GM12878 (cell line): ENCODE data around the gene ACO1. TPM values are rescaled to one million over a fixed set of nuclear protein-coding genes. Genes with fewer than 3 reads are reported as not detected.

Experiments used
- ATAC-seq: fragments of 200-7000 bp; cut with Tn5 transposase; 3 replicates; pipeline ENCODE4 v1.9.1; 2020; ENCODE audit warnings: mild to moderate bottlenecking, moderate library complexity
- BruUV-seq: library from RNA; stranded (reverse); fragments of 400-500 nt; replicated peaks from 2 replicates; lab custom pipeline; 2021; lab: Mats Ljungman, UMichigan
- CTCF ChIA-PET: fragments of 300-600 bp; sonication (Branson Sonifier 250); formaldehyde crosslinking; extraction: SDS; loops from one replicate; lab custom pipeline; 2021; ENCODE audit warnings: inconsistent platforms; lab: Yijun Ruan, JAX
- POLR2A ChIA-PET: fragments of 350-600 bp; formaldehyde crosslinking; extraction: SDS; loops from one replicate; lab custom pipeline; 2021; ENCODE audit warnings: inconsistent platforms; lab: Charles Lee
- RAD21 ChIA-PET: fragments of 300-600 bp; sonication (Branson Sonifier 250); formaldehyde crosslinking; loops from one replicate; lab custom pipeline; 2023; ENCODE audit warnings: antibody characterized with exemption; ENCODE audit not compliant: unreplicated experiment; lab: Charles Lee
- SMC1A ChIA-PET: fragments of 300-600 bp; sonication (Branson Sonifier 250); formaldehyde crosslinking; loops from one replicate; lab custom pipeline; 2023; ENCODE audit not compliant: unreplicated experiment, uncharacterized antibody; lab: Charles Lee
- DNase-seq: peaks from one replicate; pipeline ENCODE4 v3.0.0-alpha.2; 2011; ENCODE audit warnings: low read depth, low spot score
- FAIRE-seq: peaks from 3 replicates; lab custom pipeline; 2011; peaks lifted over from hg19 to GRCh38; lab: Jason Lieb, UNC
- H2AFZ ChIP-seq: 2 replicates; pipeline ENCODE4 v1.6.0; 2011; ENCODE audit warnings: low read depth, low read length, control low read depth; ENCODE audit not compliant: control insufficient read depth
- H3K27ac ChIP-seq: 2 replicates; pipeline ENCODE4 v1.5.1; 2011; ENCODE audit warnings: control low read depth; ENCODE audit not compliant: control insufficient read depth, insufficient read depth
- H3K27me3 ChIP-seq, 2 experiments: replicated peaks in 1 of 2; 2 replicates each; pipeline versions ENCODE4 v1.6.0 to v1.6.1; 2011; ENCODE audit warnings: low read length in 1 of 2; ENCODE audit not compliant: control insufficient read depth in 2 of 2, insufficient read depth in 2 of 2
- H3K36me3 ChIP-seq, 2 experiments: 2 replicates each; pipeline ENCODE4 v1.5.1; 2011; ENCODE audit warnings: low read length in 1 of 2; ENCODE audit not compliant: control insufficient read depth in 2 of 2, insufficient read depth in 2 of 2
- H3K4me1 ChIP-seq: 2 replicates; pipeline ENCODE4 v1.6.1; 2011; ENCODE audit warnings: mild to moderate bottlenecking, low read length, moderate library complexity, mixed read lengths; ENCODE audit not compliant: control insufficient read depth, insufficient read depth
- H3K4me2 ChIP-seq: 2 replicates; pipeline ENCODE4 v1.6.0; 2011; ENCODE audit warnings: control low read depth; ENCODE audit not compliant: control insufficient read depth, insufficient read depth
- H3K4me3 ChIP-seq: fragments of 200-600 bp; sonication (generic); 2 replicates; pipeline ENCODE4 v1.5.1; 2016
- H3K79me2 ChIP-seq: 2 replicates; pipeline ENCODE4 v1.6.0; 2011; ENCODE audit warnings: low read length; ENCODE audit not compliant: control insufficient read depth, insufficient read depth
- H3K9ac ChIP-seq: 2 replicates; pipeline ENCODE4 v1.8.0; 2011; ENCODE audit warnings: low read length, control low read depth, mixed read lengths; ENCODE audit not compliant: control insufficient read depth, insufficient read depth
- H3K9me3 ChIP-seq: replicated peaks from 3 replicates; pipeline ENCODE4 v1.5.1; 2011; ENCODE audit warnings: mild to moderate bottlenecking, low read length; ENCODE audit not compliant: control insufficient read depth, insufficient read depth
- H4K20me1 ChIP-seq: 2 replicates; pipeline ENCODE4 v1.6.0; 2011; ENCODE audit not compliant: control insufficient read depth, insufficient read depth
- ATF7 ChIP-seq: fragments of 450-650 bp; IDR thresholded peaks from 2 replicates; pipeline ENCODE4 v1.6.1; 2016; ENCODE audit warnings: low read depth, mild to moderate bottlenecking
- E2F8 ChIP-seq: fragments of 450-650 bp; IDR thresholded peaks from 2 replicates; pipeline ENCODE4 v1.6.1; 2018; ENCODE audit warnings: mild to moderate bottlenecking, low read depth, moderate library complexity; ENCODE audit not compliant: partially characterized antibody
- EED ChIP-seq: sonication (generic); IDR thresholded peaks from 2 replicates; pipeline ENCODE4 v1.6.1; 2016; ENCODE audit warnings: antibody characterized with exemption, low read depth
- NR2C2 ChIP-seq: IDR thresholded peaks from 2 replicates; pipeline ENCODE4 v1.6.1; 2011; ENCODE audit warnings: borderline replicate concordance, low read depth; ENCODE audit not compliant: control insufficient read depth, insufficient read length
- PAX5 ChIP-seq: IDR thresholded peaks from 2 replicates; pipeline ENCODE4 v1.6.1; 2011; ENCODE audit warnings: low read depth, low read length, borderline replicate concordance
- PML ChIP-seq: IDR thresholded peaks from 2 replicates; pipeline ENCODE4 v1.6.1; 2012; ENCODE audit warnings: low read length, inconsistent platforms
- POLR2A ChIP-seq: IDR thresholded peaks from 2 replicates; pipeline ENCODE4 v1.6.1; 2011; ENCODE audit warnings: low read depth, mild to moderate bottlenecking, low read length
- RAD51 ChIP-seq: fragments of 450-650 bp; IDR thresholded peaks from 2 replicates; pipeline ENCODE4 v1.6.1; 2016; ENCODE audit warnings: moderate library complexity, mild to moderate bottlenecking, inconsistent platforms
- SREBF2 ChIP-seq: IDR thresholded peaks from 2 replicates; pipeline ENCODE4 v1.6.1; 2012; ENCODE audit warnings: mild to moderate bottlenecking, low read length
- ZBTB33 ChIP-seq: fragments of 450-650 bp; IDR thresholded peaks from 2 replicates; pipeline ENCODE4 v1.6.1; 2017; ENCODE audit warnings: mild to moderate bottlenecking
- ZZZ3 ChIP-seq: IDR thresholded peaks from 2 replicates; pipeline ENCODE4 v1.6.1; 2011; ENCODE audit warnings: low read depth; ENCODE audit not compliant: control insufficient read depth, insufficient read length
- WGBS: methylation state at CpG from one replicate; pipeline ENCODE4 v1.1.6; 2016; ENCODE audit warnings: low lambda C conversion rate; ENCODE audit not compliant: insufficient replicate concordance, insufficient coverage; ENCODE audit errors: missing lambda C conversion rate; 5-methylcytosine and 5-hydroxymethylcytosine counted together
- in situ Hi-C: fragments of 300-500 bp; cut with MboI; formaldehyde crosslinking; loops from 9 replicates; pipeline ENCODE4 v1.14.3; 2018; ENCODE audit warnings: mixed read lengths
- intact Hi-C: fragments of 100-400 bp; cut with micrococcal nuclease; formaldehyde crosslinking; loops from one replicate; pipeline ENCODE4 v1.14.2; 2022; ENCODE audit not compliant: unreplicated experiment
- polyA plus RNA-seq, 11 experiments: library from polyadenylated mRNA; depleted of rRNA in 4 of 11; unstranded in 6 of 11; stranded (reverse) in 5 of 11; fragments of >200 nt; fragmentation: Nextera tagmentation in 4 of 11; fragmentation: Illumina TruSeq in 1 of 11; extraction: Ambion mirVana in 4 of 11; extraction: Trizol in 1 of 11; gene quantifications; 1 replicate in 1 of 11; 2 replicates in 10 of 11; pipeline versions ENCODE4 v1.2.1 to v1.2.3, GENCODE V29; 2011 to 2016; ENCODE audit warnings: inconsistent platforms in 2 of 11, missing spikeins in 2 of 11, low read depth in 1 of 11
- total RNA-seq, 4 experiments: library from RNA; depleted of rRNA in 3 of 4; stranded (reverse); fragments of >200 nt in 3 of 4; fragmentation: Illumina TruSeq in 1 of 4; extraction: Trizol in 1 of 4; gene quantifications; 2 replicates each; pipeline versions ENCODE4 v1.2.1 to v1.2.3, GENCODE V29; 2013 to 2021
- TF ChIP-seq, protein P1 (sequence below): IDR thresholded peaks from 2 replicates; pipeline ENCODE4 v1.6.1; 2012; ENCODE audit warnings: low read depth, low read length, improper control_type of control experiment
- TF ChIP-seq, protein P2 (sequence below): IDR thresholded peaks from 2 replicates; pipeline ENCODE4 v1.6.1; 2012; ENCODE audit warnings: improper control_type of control experiment, low read depth, low read length; ENCODE audit not compliant: insufficient replicate concordance

Gene ACO1
- total and polyA plus RNA-seq, 10 of the 15 experiments (the other 5 are each of a cell fraction or from before 2014, with no cell fraction given) = 0.21 to 6.5 (median 3.3) TPM

DNA sequence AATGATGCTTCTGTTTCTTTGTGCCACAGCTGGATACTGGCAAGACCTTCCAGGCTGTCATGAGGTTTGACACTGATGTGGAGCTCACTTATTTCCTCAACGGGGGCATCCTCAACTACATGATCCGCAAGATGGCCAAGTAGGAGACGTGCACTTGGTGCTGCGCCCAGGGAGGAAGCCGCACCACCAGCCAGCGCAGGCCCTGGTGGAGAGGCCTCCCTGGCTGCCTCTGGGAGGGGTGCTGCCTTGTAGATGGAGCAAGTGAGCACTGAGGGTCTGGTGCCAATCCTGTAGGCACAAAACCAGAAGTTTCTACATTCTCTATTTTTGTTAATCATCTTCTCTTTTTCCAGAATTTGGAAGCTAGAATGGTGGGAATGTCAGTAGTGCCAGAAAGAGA is 65.5 kb downstream of the ACO1 start (continued):
- TF ChIP-seq, protein P1, sequence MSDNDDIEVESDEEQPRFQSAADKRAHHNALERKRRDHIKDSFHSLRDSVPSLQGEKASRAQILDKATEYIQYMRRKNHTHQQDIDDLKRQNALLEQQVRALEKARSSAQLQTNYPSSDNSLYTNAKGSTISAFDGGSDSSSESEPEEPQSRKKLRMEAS = no peak
- no peak for TF ChIP-seq NR2C2

- Histone ChIP-seq H3K4me3 (no peak overlapping the region), H3K27me3 (no peaks in the 10 kb centered on the region), H3K9me3 (no peaks in the 10 kb centered on the region), H3K9ac (no peak overlapping the region), H2AFZ (no peak overlapping the region), H3K27ac (no peak overlapping the region), H4K20me1 (no peaks in the 10 kb centered on the region), H3K36me3 (peaks cover 0 to 5% of the 10 kb centered on the region in 2 experiments; a peak in 1 of 4 replicates), H3K4me2 (no peak overlapping the region), H3K4me1 (no peaks in the 10 kb centered on the region), H3K79me2 (no peaks in the 10 kb centered on the region)
- in situ Hi-C loops (no loop called here), intact Hi-C loops (loop anchor here (5.0 to 10.0 kb wide), 2 partner anchors 52 to 521 kb away; no protein-coding TSS in a partner anchor)
- POLR2A ChIA-PET = no interaction called here
- DNase-seq (no peak), FAIRE-seq (no peak), ATAC-seq (no peak)
- RAD21 ChIA-PET = no interaction called here
- WGBS = 93% methylated on average over 1 of the region's 1 CpG
- SMC1A ChIA-PET = no interaction called here
- CTCF ChIA-PET = interaction anchor here (0.5 to 1.0 kb wide), 3 partner anchors 11 to 516 kb away, joined by 3 to 5 read pairs (median 3); no protein-coding TSS in a partner anchor
- BruUV-seq = no TSS peak
- TF ChIP-seq E2F8 (no peak), RAD51 (no peak), POLR2A (no peak), EED (no peak), ATF7 (no peak), ZBTB33 (no peak), SREBF2 (no peak), PAX5 (no peak), PML (no peak), ZZZ3 (no peak)
- TF ChIP-seq, protein P2, sequence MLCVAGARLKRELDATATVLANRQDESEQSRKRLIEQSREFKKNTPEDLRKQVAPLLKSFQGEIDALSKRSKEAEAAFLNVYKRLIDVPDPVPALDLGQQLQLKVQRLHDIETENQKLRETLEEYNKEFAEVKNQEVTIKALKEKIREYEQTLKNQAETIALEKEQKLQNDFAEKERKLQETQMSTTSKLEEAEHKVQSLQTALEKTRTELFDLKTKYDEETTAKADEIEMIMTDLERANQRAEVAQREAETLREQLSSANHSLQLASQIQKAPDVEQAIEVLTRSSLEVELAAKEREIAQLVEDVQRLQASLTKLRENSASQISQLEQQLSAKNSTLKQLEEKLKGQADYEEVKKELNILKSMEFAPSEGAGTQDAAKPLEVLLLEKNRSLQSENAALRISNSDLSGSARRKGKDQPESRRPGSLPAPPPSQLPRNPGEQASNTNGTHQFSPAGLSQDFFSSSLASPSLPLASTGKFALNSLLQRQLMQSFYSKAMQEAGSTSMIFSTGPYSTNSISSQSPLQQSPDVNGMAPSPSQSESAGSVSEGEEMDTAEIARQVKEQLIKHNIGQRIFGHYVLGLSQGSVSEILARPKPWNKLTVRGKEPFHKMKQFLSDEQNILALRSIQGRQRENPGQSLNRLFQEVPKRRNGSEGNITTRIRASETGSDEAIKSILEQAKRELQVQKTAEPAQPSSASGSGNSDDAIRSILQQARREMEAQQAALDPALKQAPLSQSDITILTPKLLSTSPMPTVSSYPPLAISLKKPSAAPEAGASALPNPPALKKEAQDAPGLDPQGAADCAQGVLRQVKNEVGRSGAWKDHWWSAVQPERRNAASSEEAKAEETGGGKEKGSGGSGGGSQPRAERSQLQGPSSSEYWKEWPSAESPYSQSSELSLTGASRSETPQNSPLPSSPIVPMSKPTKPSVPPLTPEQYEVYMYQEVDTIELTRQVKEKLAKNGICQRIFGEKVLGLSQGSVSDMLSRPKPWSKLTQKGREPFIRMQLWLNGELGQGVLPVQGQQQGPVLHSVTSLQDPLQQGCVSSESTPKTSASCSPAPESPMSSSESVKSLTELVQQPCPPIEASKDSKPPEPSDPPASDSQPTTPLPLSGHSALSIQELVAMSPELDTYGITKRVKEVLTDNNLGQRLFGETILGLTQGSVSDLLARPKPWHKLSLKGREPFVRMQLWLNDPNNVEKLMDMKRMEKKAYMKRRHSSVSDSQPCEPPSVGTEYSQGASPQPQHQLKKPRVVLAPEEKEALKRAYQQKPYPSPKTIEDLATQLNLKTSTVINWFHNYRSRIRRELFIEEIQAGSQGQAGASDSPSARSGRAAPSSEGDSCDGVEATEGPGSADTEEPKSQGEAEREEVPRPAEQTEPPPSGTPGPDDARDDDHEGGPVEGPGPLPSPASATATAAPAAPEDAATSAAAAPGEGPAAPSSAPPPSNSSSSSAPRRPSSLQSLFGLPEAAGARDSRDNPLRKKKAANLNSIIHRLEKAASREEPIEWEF = no peak
Measured at GRCh38 chr9:32454280-32454679, 69.8 kb downstream of the ACO1 start.
